ENCODE measurements around the gene CCR8.
"Not testable (repeated sequence)": the region's sequence is repeated elsewhere in the genome, so short reads cannot be mapped to it uniquely, and the experiment has no call there.

Gene CCR8

GRCh38 chr3:39350714-39351113 lies 21.2 kb downstream of the CCR8 start:
- DNase-seq (ENCODE audit: low spot score) = no peak

DNA sequence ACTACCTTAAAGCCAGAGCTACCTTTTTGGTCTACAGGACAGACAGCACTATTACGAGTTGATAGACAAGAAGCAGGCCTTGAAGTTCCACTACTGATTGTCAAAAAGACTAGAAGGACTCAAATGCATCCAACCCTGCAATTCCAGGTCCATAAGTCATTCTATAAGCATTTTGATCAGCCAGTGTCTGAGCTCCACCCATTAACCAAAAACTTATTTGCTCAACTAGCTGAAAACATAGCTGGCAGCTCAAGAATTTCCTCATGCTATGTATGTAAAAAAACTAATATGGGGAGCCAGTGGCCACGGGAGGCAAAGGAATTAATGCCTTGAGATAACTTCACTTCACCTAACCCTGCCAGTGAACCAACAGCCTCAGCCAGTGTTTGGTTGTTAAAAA lies 21.6 kb downstream of the CCR8 start:
- not testable (repeated sequence) for DNase-seq (ENCODE audit: low spot score)

DNA sequence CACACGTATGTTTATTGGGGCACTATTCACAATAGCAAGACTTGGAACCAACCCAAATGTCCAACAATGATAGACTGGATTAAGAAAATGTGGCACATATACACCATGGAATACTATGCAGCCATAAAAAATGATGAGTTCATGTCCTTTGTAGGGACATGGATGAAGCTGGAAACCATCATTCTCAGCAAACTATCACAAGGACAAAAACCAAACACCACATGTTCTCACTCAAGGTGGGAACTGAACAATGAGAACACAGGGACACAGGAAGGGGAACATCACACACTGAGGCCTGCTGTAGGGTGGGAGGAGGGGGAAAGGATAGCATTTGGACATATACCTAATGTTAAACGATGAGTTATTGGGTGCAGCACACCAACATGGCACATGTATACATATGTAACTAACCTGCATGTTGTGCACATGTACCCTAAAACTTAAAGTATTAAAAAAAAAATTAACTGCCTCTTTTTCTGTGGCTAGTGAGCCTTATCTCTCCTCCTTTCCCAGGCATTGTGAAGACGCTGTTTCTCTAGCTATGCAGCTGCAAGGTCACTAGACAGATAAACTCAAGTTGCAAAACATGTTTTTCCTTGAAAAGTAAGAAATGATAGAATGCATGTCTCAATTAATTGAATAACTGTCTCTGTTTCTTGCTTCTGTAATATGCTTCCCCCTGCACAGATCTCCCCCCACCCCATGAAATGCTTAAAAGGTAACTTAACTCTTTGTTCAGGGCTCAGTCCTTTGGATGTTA lies 23.8 kb downstream of the CCR8 start:
- DNase-seq (ENCODE audit: low spot score) = not testable (repeated sequence)

DNA sequence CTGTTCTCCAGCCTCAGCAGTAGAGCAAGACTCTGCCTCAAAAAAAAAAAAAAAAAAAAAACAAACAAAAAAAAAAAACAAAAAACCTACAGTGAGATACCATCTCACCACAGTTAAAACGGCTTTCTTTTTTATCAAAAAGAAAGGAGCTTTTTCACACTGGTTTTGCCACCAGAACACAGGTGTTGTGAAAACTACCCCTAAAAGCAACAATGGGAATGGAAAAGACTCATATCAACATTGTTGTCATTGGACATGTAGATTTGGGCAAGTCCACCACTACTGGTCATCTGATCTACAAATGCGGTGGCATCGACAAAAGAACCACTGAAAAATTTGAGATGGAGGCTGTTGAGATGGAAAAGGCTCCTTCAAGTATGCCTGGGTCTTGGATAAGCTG lies 28.8 kb downstream of the CCR8 start:
- peak; percentile 19 for DNase-seq (ENCODE audit: low spot score)

GRCh38 chr3:39361252-39361927 lies 31.9 kb downstream of the CCR8 start:
- DNase-seq (ENCODE audit: low spot score) = peak; percentile 56

DNA sequence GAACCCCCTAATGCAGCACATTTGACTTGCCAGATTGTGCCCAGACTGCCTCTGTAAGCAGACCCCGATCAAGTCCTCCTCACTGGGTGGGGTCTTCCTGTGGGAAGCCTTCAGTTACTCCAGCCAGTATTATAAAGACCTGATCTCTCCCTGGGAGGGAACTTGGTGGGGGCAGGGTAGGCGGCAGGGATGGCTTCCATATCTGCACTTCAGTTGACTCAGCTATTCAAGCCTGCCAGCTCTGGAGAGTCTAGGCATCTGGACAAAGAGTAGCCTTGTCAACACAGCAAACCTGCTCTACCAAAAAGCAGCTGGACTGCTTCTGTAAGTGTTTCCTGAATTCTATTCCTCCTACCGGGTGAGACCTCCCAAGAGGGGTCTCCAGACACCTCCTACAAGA lies 32.7 kb downstream of the CCR8 start:
- no peak for DNase-seq (ENCODE audit: low spot score)

- DNase-seq (ENCODE audit: low spot score) = no peak
These were observed 33.3 kb downstream of the CCR8 start for GRCh38 chr3:39362812-39363211.

DNA sequence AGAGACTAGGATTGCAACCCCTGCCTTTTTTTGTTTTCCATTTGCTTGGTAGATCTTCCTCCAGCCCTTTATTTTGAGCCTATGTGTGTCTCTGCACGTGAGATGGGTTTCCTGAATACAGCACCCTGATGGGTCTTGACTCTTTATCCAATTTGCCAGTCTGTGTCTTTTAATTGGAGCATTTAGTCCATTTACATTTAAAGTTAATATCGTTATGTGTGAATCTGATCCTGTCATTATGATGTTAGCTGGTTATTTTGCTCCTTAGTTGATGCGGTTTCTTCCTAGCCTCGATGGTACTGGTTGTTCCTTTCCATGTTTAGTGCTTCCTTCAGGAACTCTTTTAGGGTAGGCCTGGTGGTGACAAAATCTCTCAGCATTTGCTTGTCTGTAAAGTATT lies 40.9 kb downstream of the CCR8 start:
- DNase-seq (ENCODE audit: low spot score) = not testable (repeated sequence)

- no peak for DNase-seq (ENCODE audit: low spot score)
These were observed 43.3 kb downstream of the CCR8 start for GRCh38 chr3:39372833-39373232.

GRCh38 chr3:39376959-39377634 lies 47.6 kb downstream of the CCR8 start:
- no peak for DNase-seq (ENCODE audit: low spot score)

DNA sequence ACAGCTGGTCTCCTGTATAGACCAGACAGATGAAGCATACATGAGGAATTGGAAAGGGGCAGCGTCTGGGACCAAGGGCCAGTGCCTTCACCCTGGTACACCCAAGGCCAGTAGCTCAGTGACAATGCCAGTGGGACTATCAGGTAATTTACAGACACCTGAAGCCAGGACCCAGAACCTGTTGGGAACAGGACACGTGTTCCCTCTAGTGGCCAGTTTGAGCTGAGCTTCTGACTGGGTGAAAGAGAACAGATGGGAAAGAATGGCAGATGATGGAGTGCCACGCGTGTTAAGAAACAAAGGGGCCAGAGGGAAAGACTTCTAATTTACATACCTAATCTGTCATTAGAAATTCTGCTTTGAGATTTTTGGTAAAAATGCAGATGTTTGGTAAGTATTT lies 48.6 kb downstream of the CCR8 start:
- peak; percentile 73 for DNase-seq (ENCODE audit: low spot score)

DNA sequence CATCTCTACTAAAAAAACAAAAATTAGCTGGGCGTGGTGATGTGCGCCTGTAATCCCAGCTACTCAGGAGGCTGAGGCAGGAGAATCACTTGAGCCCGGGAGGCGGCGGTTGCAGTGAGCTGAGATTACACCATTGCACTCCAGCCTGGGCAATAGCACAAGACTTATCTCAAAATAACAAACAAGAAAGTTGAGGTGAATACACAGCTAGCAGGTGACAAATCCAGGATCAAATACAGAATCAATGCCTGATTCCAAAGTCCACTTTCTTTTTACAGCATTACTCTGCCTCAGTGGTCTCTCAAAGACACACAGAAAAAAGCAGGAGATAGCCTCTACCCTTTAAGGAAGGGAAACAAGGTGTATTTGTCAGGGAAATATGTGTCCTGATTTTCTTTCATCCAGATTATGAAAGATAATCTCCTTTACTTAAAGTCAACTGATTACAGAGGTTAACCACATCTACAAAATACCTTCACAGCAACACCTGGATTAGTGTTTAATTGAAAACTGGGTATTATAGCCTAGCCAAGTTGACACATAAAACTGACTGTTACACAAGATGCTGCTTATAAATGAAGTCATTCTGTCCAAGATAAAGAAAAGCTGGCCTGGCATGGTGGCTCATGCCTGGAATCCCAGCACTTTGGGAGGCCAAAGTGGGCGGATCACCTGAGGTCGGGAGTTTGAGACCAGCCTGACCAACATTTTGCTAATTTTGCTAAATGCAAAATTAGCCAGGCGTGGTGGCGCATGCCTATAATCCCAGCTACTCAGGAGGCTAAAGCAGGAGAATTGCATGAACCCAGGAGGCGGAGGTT lies 49.7 kb downstream of the CCR8 start:
- no peak for DNase-seq (ENCODE audit: low spot score)

DNA sequence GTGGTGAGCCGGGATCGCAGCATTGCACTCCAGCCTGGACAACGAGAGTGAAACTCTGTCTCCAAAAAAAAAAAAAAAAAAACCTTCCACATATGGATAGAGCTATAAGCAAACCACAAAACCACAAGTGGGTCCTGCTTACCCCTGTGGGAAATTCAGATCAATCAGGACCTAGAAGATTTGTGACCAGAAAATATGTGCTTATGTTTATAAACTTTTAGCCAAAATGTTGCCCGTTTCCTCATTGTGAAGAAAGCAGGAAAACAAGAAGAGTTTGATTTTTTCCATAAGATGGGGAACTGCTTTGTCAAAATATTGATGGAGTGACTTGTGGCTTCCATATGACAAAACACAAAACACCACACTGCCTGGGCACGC lies 50.3 kb downstream of the CCR8 start:
- no peak for DNase-seq (ENCODE audit: low spot score)

- DNase-seq (ENCODE audit: low spot score) = no peak
These were observed 51.9 kb downstream of the CCR8 start for GRCh38 chr3:39381432-39381831.
